ENCODE data around the gene TMEM200C. TPM values are rescaled to one million over a fixed set of nuclear protein-coding genes. Genes with fewer than 3 reads are reported as not detected.
"Not testable (repeated sequence)": the region's sequence is repeated elsewhere in the genome, so short reads cannot be mapped to it uniquely, and the experiment has no call there.

The TMEM200C gene
- total RNA-seq, 1 donor: under 0.01 TPM

DNA sequence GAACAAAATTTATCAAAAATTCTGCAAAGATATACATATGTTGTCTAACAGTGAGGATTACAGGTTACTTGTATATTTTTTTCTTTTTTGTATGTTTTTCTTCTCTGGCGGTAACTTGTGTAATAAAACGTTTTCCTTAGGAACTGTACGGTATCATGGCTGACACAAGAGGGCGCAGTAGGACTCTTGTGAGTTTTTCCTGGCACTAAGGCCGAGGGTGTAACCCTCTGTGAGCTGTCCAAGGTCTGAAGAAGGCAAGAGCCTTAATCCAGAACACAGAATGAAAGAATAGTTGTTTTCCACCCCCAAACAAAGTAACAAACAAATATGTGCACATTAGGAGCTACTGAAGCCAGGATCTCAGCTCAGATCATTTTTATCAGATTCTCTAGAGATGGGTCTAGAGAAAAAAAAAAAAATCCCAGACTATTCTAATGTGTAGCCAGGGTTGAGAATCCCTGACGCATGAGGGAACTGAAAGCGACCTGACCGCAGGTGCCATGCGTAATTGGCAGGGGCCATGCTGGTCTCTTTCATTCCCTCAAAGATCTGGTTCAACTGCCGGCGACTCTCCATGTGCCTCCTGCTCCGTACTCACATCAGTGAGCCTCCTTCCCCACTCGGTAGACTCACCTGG lies 27.0 kb downstream of the TMEM200C start:
- no peak for DNase-seq (ENCODE audit: insufficient read length, low spot score, missing footprints)
- Histone ChIP-seq H3K27ac (ENCODE audit: low read depth, low read length) (no peak overlapping the region), H3K27me3 (ENCODE audit: insufficient read depth, low read length) (no peaks in the 10 kb centered on the region), H3K9me3 (ENCODE audit: low read depth, low read length) (no peaks in the 10 kb centered on the region), H2AFZ (ENCODE audit: low read length) (no peak overlapping the region), H3K4me3 (ENCODE audit: insufficient read depth, low read length) (no peak overlapping the region), H4K20me1 (ENCODE audit: insufficient read depth, low read length) (no peaks in the 10 kb centered on the region), H3K36me3 (ENCODE audit: insufficient read depth, low read length) (no peaks in the 10 kb centered on the region), H3K4me2 (ENCODE audit: insufficient read depth, low read length) (no peak overlapping the region), H3K79me2 (ENCODE audit: insufficient read depth, low read length) (no peaks in the 10 kb centered on the region), H3K4me1 (ENCODE audit: insufficient read depth, low read length) (no peaks in the 10 kb centered on the region)
- TF ChIP-seq, protein P1, sequence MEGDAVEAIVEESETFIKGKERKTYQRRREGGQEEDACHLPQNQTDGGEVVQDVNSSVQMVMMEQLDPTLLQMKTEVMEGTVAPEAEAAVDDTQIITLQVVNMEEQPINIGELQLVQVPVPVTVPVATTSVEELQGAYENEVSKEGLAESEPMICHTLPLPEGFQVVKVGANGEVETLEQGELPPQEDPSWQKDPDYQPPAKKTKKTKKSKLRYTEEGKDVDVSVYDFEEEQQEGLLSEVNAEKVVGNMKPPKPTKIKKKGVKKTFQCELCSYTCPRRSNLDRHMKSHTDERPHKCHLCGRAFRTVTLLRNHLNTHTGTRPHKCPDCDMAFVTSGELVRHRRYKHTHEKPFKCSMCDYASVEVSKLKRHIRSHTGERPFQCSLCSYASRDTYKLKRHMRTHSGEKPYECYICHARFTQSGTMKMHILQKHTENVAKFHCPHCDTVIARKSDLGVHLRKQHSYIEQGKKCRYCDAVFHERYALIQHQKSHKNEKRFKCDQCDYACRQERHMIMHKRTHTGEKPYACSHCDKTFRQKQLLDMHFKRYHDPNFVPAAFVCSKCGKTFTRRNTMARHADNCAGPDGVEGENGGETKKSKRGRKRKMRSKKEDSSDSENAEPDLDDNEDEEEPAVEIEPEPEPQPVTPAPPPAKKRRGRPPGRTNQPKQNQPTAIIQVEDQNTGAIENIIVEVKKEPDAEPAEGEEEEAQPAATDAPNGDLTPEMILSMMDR (IDR thresholded peaks at IDR 0.05; ENCODE audit: extremely low read depth, low read depth, low read length): peak; percentile 87

DNA sequence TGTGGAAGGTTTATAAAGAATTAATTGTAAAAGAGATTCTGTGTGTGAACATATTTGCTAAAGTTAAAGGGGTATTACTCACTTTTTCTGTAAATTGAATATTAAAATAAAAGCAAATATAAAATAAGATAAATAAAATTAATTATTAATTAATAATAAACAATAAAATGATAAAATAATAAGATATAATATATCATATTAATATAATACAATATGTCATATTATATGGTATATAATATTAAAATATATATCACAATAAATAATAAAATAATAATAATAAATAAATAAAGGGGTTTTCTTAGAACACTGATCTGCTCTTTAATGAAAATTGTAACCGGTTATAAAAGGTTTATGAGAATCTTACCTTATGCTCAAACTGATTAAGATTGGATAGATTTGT lies 29.8 kb downstream of the TMEM200C start:
- no peaks in the 10 kb centered on the region for H3K27me3 ChIP-seq (ENCODE audit: insufficient read depth, low read length)
- H2AFZ ChIP-seq (ENCODE audit: low read length): no peak overlapping the region
- TF ChIP-seq, protein P1 (IDR thresholded peaks at IDR 0.05; ENCODE audit: extremely low read depth, low read depth, low read length): no peak
- no peaks in the 10 kb centered on the region for H3K4me1 ChIP-seq (ENCODE audit: insufficient read depth, low read length)
- no peaks in the 10 kb centered on the region for H4K20me1 ChIP-seq (ENCODE audit: insufficient read depth, low read length)
- H3K27ac ChIP-seq (ENCODE audit: low read depth, low read length): no peak overlapping the region
- no peak overlapping the region for H3K4me3 ChIP-seq (ENCODE audit: insufficient read depth, low read length)
- H3K79me2 ChIP-seq (ENCODE audit: insufficient read depth, low read length): no peaks in the 10 kb centered on the region
- H3K4me2 ChIP-seq (ENCODE audit: insufficient read depth, low read length): no peak overlapping the region
- H3K9me3 ChIP-seq (ENCODE audit: low read depth, low read length): no peaks in the 10 kb centered on the region
- no peaks in the 10 kb centered on the region for H3K36me3 ChIP-seq (ENCODE audit: insufficient read depth, low read length)
- no peak for DNase-seq (ENCODE audit: insufficient read length, low spot score, missing footprints)

DNA sequence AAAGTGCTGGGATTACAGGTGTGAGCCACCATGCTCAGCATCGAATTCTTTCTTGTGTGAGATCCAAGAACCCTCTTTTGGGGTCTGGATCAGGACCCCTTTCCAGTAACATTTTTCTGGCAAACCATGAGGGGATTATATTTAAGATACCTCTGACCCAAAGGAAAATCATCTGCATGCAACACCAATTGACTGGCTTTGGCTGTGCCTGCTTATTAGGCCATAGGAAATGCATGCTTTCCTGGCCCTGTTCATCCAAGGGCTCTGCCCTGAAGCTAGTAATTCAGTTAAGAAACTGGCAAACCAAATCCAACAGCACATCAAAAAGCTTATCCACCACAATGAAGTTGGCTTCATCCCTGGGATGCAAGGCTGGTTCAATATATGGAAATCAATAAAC lies 33.2 kb downstream of the TMEM200C start:
- H3K4me1 ChIP-seq (ENCODE audit: insufficient read depth, low read length); H3K4me2 ChIP-seq (ENCODE audit: insufficient read depth, low read length); H3K27ac ChIP-seq (ENCODE audit: low read depth, low read length); H3K79me2 ChIP-seq (ENCODE audit: insufficient read depth, low read length); DNase-seq (ENCODE audit: insufficient read length, low spot score, missing footprints); H3K9me3 ChIP-seq (ENCODE audit: low read depth, low read length); H3K27me3 ChIP-seq (ENCODE audit: insufficient read depth, low read length); H3K4me3 ChIP-seq (ENCODE audit: insufficient read depth, low read length); H3K36me3 ChIP-seq (ENCODE audit: insufficient read depth, low read length); H2AFZ ChIP-seq (ENCODE audit: low read length); H4K20me1 ChIP-seq (ENCODE audit: insufficient read depth, low read length): not testable (repeated sequence)

DNA sequence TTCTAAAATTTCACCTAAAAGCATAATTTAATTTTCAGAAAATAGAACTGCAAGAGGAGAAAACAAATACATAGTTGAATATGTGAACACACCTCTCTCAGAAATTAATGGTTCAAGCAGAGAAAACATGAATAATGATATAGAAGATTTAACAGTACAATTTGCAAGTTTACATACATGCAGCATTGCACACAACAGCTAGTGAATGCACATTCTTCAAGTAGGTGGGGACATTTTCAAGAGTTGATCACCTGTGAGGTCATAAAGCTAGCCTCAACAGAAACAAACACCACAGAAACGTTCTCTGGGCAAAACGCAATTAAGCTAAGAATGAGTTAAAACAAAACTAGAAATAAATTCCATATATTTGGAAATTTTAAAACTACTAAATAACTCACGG lies 38.1 kb downstream of the TMEM200C start:
- H2AFZ ChIP-seq (ENCODE audit: low read length): no peak overlapping the region
- TF ChIP-seq, protein P1 (IDR thresholded peaks at IDR 0.05; ENCODE audit: extremely low read depth, low read depth, low read length): no peak

More for the DNA sequence above, 38.1 kb downstream of the TMEM200C start:
- no peak overlapping the region for H3K27ac ChIP-seq (ENCODE audit: low read depth, low read length)
- no peak for DNase-seq (ENCODE audit: insufficient read length, low spot score, missing footprints)
- no peak overlapping the region for H3K4me2 ChIP-seq (ENCODE audit: insufficient read depth, low read length)
- no peaks in the 10 kb centered on the region for H3K4me1 ChIP-seq (ENCODE audit: insufficient read depth, low read length)
- H3K79me2 ChIP-seq (ENCODE audit: insufficient read depth, low read length): no peaks in the 10 kb centered on the region
- H4K20me1 ChIP-seq (ENCODE audit: insufficient read depth, low read length): no peaks in the 10 kb centered on the region
- no peaks in the 10 kb centered on the region for H3K9me3 ChIP-seq (ENCODE audit: low read depth, low read length)
- no peak overlapping the region for H3K4me3 ChIP-seq (ENCODE audit: insufficient read depth, low read length)
- H3K27me3 ChIP-seq (ENCODE audit: insufficient read depth, low read length): no peaks in the 10 kb centered on the region
- H3K36me3 ChIP-seq (ENCODE audit: insufficient read depth, low read length): no peaks in the 10 kb centered on the region
